Spleen (tissue), 11 donors: ENCODE data around the gene FRAS1. TPM values are rescaled to one million over a fixed set of nuclear protein-coding genes. Genes with fewer than 3 reads are reported as not detected.

Experiments
- DNase-seq: peaks from one replicate; pipeline ENCODE4 v3.0.0-alpha.2; 2020
- H3K27ac ChIP-seq, 8 donors: fragments of 200-600 bp; sonication (generic) in 7 of 8; 1 replicate in 4 of 8; 2 replicates in 4 of 8; pipeline versions ENCODE4 v1.5.0 to v1.8.0; 2016 to 2021; ENCODE audit warnings: inconsistent platforms in 4 of 8, mild to moderate bottlenecking in 4 of 8, moderate library complexity in 1 of 8
- H3K27me3 ChIP-seq, 7 donors: fragments of 200-600 bp; sonication (generic) in 6 of 7; replicated peaks in 1 of 7; 1 replicate in 4 of 7; 2 replicates in 3 of 7; pipeline versions ENCODE4 v1.5.0 to v1.8.0; 2016 to 2021; ENCODE audit warnings: inconsistent platforms in 3 of 7, mild to moderate bottlenecking in 1 of 7
- H3K36me3 ChIP-seq, 6 donors: fragments of 200-600 bp; sonication (generic) in 5 of 6; 1 replicate in 4 of 6; 2 replicates in 2 of 6; pipeline versions ENCODE4 v1.5.0 to v1.8.0; 2016 to 2021; ENCODE audit warnings: inconsistent platforms in 2 of 6
- H3K4me1 ChIP-seq, 6 donors: fragments of 200-600 bp; sonication (generic) in 5 of 6; 1 replicate in 3 of 6; 2 replicates in 3 of 6; pipeline versions ENCODE4 v1.5.0 to v1.8.0; 2016 to 2021; ENCODE audit warnings: inconsistent platforms in 3 of 6
- H3K4me3 ChIP-seq, 8 donors: fragments of 200-600 bp; sonication (generic) in 7 of 8; 1 replicate in 4 of 8; 2 replicates in 4 of 8; pipeline versions ENCODE4 v1.5.0 to v1.8.0; 2016 to 2021; ENCODE audit warnings: inconsistent platforms in 4 of 8, mild to moderate bottlenecking in 4 of 8, moderate library complexity in 2 of 8
- H3K9me3 ChIP-seq, 8 donors: fragments of 200-600 bp; sonication (generic) in 7 of 8; 1 replicate in 4 of 8; 2 replicates in 4 of 8; pipeline versions ENCODE4 v1.5.0 to v1.8.0; 2016 to 2021; ENCODE audit warnings: inconsistent platforms in 4 of 8
- CTCF ChIP-seq, 11 experiments: fragments of 200-600 bp in 7 of 11; fragments of 450-650 bp in 4 of 11; sonication (generic) in 4 of 11; IDR thresholded peaks in 8 of 11; conservative IDR thresholded peaks in 3 of 11; 1 replicate in 7 of 11; 2 replicates in 4 of 11; pipeline versions ENCODE4 v1.4.0 to v1.8.0; 2016 to 2021; ENCODE audit warnings: antibody characterized with exemption in 11 of 11, inconsistent platforms in 4 of 11, mild to moderate bottlenecking in 1 of 11
- POLR2A ChIP-seq, 3 donors: fragments of 450-650 bp; IDR thresholded peaks; one replicate each; pipeline ENCODE4 v1.5.1; 2017; ENCODE audit warnings: antibody characterized with exemption in 3 of 3, mild to moderate bottlenecking in 1 of 3
- POLR2AphosphoS5 ChIP-seq, 3 donors: sonication (generic); formaldehyde crosslinking; IDR thresholded peaks; one replicate each; pipeline ENCODE4 v1.5.1; 2017; ENCODE audit warnings: antibody characterized with exemption in 3 of 3
- WGBS, 5 donors: extraction: QIAGEN DNeasy Blood & Tissue Kit in 3 of 5; methylation state at CpG; one replicate each; pipeline versions ENCODE4 v1.1.5 to v1.1.7; 2013 to 2018; 5-methylcytosine and 5-hydroxymethylcytosine counted together
- intact Hi-C: fragments of 100-400 bp; cut with DNase I; formaldehyde crosslinking; loops from one replicate; pipeline ENCODE4 v1.15.0; 2023; ENCODE audit warnings: low total_unique reads
- polyA plus RNA-seq, 3 donors: library from polyadenylated mRNA; stranded (reverse); fragments of 200-250 nt; gene quantifications; one replicate each; pipeline ENCODE4 v1.2.1, GENCODE V29; 2013
- total RNA-seq, 7 donors: library from RNA; depleted of rRNA in 3 of 7; stranded (reverse); fragments of >200 nt in 3 of 7; fragmentation: NEBNext Ultra II Directional in 4 of 7; extraction: Animal tissue kit (Norgen Biotek cat#: 25700) in 4 of 7; gene quantifications; one replicate each; pipeline versions ENCODE4 v1.1.0 to v1.2.1, GENCODE V29; 2016 to 2021
- donor health status: healthy with polysubstance abuse.
- donor health status: DM: no; HTN: no; CAD: no; lungs with moderate emphysema.
- donor health status: DM: no; HTN: no; CAD: no.
- donor health status: Bipolar disorder and iron deficiency.
- donor health status: healthy.
- donor health status: DM: no; HTN: no; CAD: no.
- donor health status: DM: yes; HTN: yes; CAD: no.

The FRAS1 gene
- total and polyA plus RNA-seq, 10 donors = 0.10 to 3.0 (median 1.3) TPM

- H3K9me3 ChIP-seq = no peaks in the 10 kb centered on the region
- no peaks in the 10 kb centered on the region for H3K36me3 ChIP-seq
- H3K4me1 ChIP-seq = no peaks in the 10 kb centered on the region
- DNase-seq = no peak
- 72 to 87% (median 84%) methylated on average over 9 of the region's 9 CpGs for WGBS, 5 donors
- H3K4me3 ChIP-seq = no peak overlapping the region
- H3K27me3 ChIP-seq = no peaks in the 10 kb centered on the region
- TF ChIP-seq POLR2A (IDR thresholded peaks at IDR 0.05) (no peak), CTCF (IDR thresholded peaks at IDR 0.05 in 8 of 11, conservative IDR thresholded peaks at IDR 0.05 in 3 of 11) (no peak), POLR2AphosphoS5 (IDR thresholded peaks at IDR 0.05) (no peak)
- intact Hi-C loops = no loop called here
- H3K27ac ChIP-seq = no peak overlapping the region
Observed at GRCh38 chr4:78337244-78338020, 280.3 kb downstream of the FRAS1 start.

- DNase-seq = no peak
Observed at GRCh38 chr4:78342125-78342524, 285.0 kb downstream of the FRAS1 start.

GRCh38 chr4:78343682-78344081 lies 286.6 kb downstream of the FRAS1 start:
- intact Hi-C loops = no loop called here
- no peaks in the 10 kb centered on the region for H3K36me3 ChIP-seq
- TF ChIP-seq POLR2A (IDR thresholded peaks at IDR 0.05) (no peak), CTCF (IDR thresholded peaks at IDR 0.05 in 8 of 11, conservative IDR thresholded peaks at IDR 0.05 in 3 of 11) (no peak), POLR2AphosphoS5 (IDR thresholded peaks at IDR 0.05) (no peak)
- H3K4me1 ChIP-seq = no peaks in the 10 kb centered on the region
- H3K4me3 ChIP-seq = no peak overlapping the region
- no peaks in the 10 kb centered on the region for H3K27me3 ChIP-seq
- H3K9me3 ChIP-seq = peaks cover 0 to 7% (median 0%) of the 10 kb centered on the region in 8 donors
- no peak overlapping the region for H3K27ac ChIP-seq
- 69 to 81% (median 72%) methylated on average over 3 of the region's 3 CpGs for WGBS, 5 donors
- DNase-seq = no peak

More at GRCh38 chr4:78342125-78342524, 285.0 kb downstream of the FRAS1 start:
- Histone ChIP-seq H3K4me1 (no peaks in the 10 kb centered on the region), H3K4me3 (no peak overlapping the region), H3K27me3 (no peaks in the 10 kb centered on the region), H3K36me3 (no peaks in the 10 kb centered on the region), H3K27ac (no peak overlapping the region), H3K9me3 (peaks cover 0 to 7% (median 0%) of the 10 kb centered on the region in 8 donors)
- intact Hi-C loops = no loop called here
- no peak for TF ChIP-seq CTCF (IDR thresholded peaks at IDR 0.05 in 8 of 11, conservative IDR thresholded peaks at IDR 0.05 in 3 of 11)
- no peak for TF ChIP-seq POLR2A (IDR thresholded peaks at IDR 0.05)
- TF ChIP-seq POLR2AphosphoS5 (IDR thresholded peaks at IDR 0.05) = no peak
- 69 to 96% (median 89%) methylated on average over 5 of the region's 5 CpGs for WGBS, 5 donors

- 62 to 79% (median 75%) methylated on average over 2 of the region's 2 CpGs for WGBS, 5 donors
- TF ChIP-seq POLR2AphosphoS5 (IDR thresholded peaks at IDR 0.05) (no peak), CTCF (IDR thresholded peaks at IDR 0.05 in 8 of 11, conservative IDR thresholded peaks at IDR 0.05 in 3 of 11) (no peak), POLR2A (IDR thresholded peaks at IDR 0.05) (no peak)
- H3K4me3 ChIP-seq = no peak overlapping the region
- no peaks in the 10 kb centered on the region for H3K4me1 ChIP-seq
- intact Hi-C loops = no loop called here
- no peak overlapping the region for H3K27ac ChIP-seq
- no peak for DNase-seq
- H3K36me3 ChIP-seq = no peaks in the 10 kb centered on the region
- no peaks in the 10 kb centered on the region for H3K27me3 ChIP-seq
- peaks cover 0 to 7% (median 0%) of the 10 kb centered on the region in 8 donors for H3K9me3 ChIP-seq
Observed at GRCh38 chr4:78345237-78345636, 288.1 kb downstream of the FRAS1 start.
